ENCODE results near the gene NFIB.

GRCh38 chr9:14170392-14170931, 143.5 kb downstream of the NFIB start:
- TF ChIP-seq RAD21 (IDR thresholded peaks at IDR 0.05; ENCODE audit: low read length) (no peak), CTCF (conservative IDR thresholded peaks at IDR 0.05; ENCODE audit: low read depth, low read length) (no peak), RCOR1 (IDR thresholded peaks at IDR 0.05; ENCODE audit: insufficient replicate concordance, low read length) (no peak), FOS (IDR thresholded peaks at IDR 0.05; ENCODE audit: low read depth, low read length) (no peak), MXI1 (IDR thresholded peaks at IDR 0.05; ENCODE audit: borderline replicate concordance, low read depth, low read length) (no peak), POLR2A (IDR thresholded peaks at IDR 0.05; ENCODE audit: low read depth, low read length) (no peak), CEBPB (IDR thresholded peaks at IDR 0.05; ENCODE audit: low read depth, low read length) (no peak), RFX5 (IDR thresholded peaks at IDR 0.05; ENCODE audit: low read depth, low read length) (no peak), ELK1 (IDR thresholded peaks at IDR 0.05; ENCODE audit: borderline replicate concordance, low read depth, low read length) (no peak), SMC3 (IDR thresholded peaks at IDR 0.05; ENCODE audit: low read depth, low read length) (no peak), USF2 (IDR thresholded peaks at IDR 0.05; ENCODE audit: low read depth, low read length) (no peak)
